A549 (cell line): ENCODE measurements around the gene RAB18. TPM values are rescaled to one million over a fixed set of nuclear protein-coding genes. Genes with fewer than 3 reads are reported as not detected.

Source experiments
- ATAC-seq, 2 experiments: fragments of 200-7000 bp in 1 of 2; fragments of >200 bp in 1 of 2; cut with Nextera tagmentation in 1 of 2; cut with Tn5 transposase in 1 of 2; 3 replicates each; pipeline versions ENCODE4 v1.8.0 to v1.9.1; 2018 to 2020; ENCODE audit warnings: mild to moderate bottlenecking in 1 of 2, moderate library complexity in 1 of 2
- CTCF ChIA-PET: fragments of 300-600 bp; sonication (Branson Sonifier 250); formaldehyde crosslinking; extraction: SDS; loops from one replicate; lab custom pipeline; 2021; ENCODE audit warnings: antibody characterized with exemption, inconsistent platforms; lab: Yijun Ruan, JAX
- POLR2A ChIA-PET: fragments of 350-600 bp; formaldehyde crosslinking; extraction: SDS; loops from one replicate; lab custom pipeline; 2021; ENCODE audit warnings: antibody characterized with exemption, inconsistent platforms; lab: Yijun Ruan, JAX
- DNase-seq, 2 experiments: peaks; one replicate each; pipeline versions ENCODE4 v3.0.0 to v3.0.0-alpha.2; 2011 to 2016; ENCODE audit warnings: low read depth in 1 of 2, low spot score in 1 of 2
- FAIRE-seq: peaks from 2 replicates; lab custom pipeline; 2011; peaks lifted over from hg19 to GRCh38; lab: Jason Lieb, UNC
- H3K27ac ChIP-seq, 2 experiments: fragments of >200 bp; sonication (Bioruptor Twin); formaldehyde crosslinking; 3 replicates each; pipeline ENCODE4 v1.5.1; 2016 to 2017
- H3K4me1 ChIP-seq: fragments of >200 bp; sonication (Bioruptor Twin); formaldehyde crosslinking; 3 replicates; pipeline ENCODE4 v1.6.1; 2016
- H3K4me2 ChIP-seq: fragments of >200 bp; sonication (Bioruptor Twin); formaldehyde crosslinking; 3 replicates; pipeline ENCODE4 v1.6.1; 2016
- H3K4me3 ChIP-seq: fragments of >200 bp; sonication (Bioruptor Twin); formaldehyde crosslinking; 3 replicates; pipeline ENCODE4 v1.5.1; 2016
- H3K9me3 ChIP-seq: fragments of >200 bp; sonication (Bioruptor Twin); formaldehyde crosslinking; 3 replicates; pipeline ENCODE4 v1.6.1; 2016
- CTCF ChIP-seq: fragments of >200 bp; sonication (Bioruptor Twin); formaldehyde crosslinking; IDR thresholded peaks from 3 replicates; pipeline ENCODE4 v1.5.1; 2016
- EHF ChIP-seq: fragments of 250-450 bp; sonication (Bioruptor Pico); IDR thresholded peaks from 2 replicates; pipeline ENCODE4 v1.5.0; 2020; ENCODE audit warnings: mild to moderate bottlenecking
- EP300 ChIP-seq, 2 experiments: fragments of >200 bp; sonication (Bioruptor Twin); formaldehyde crosslinking; IDR thresholded peaks; 2 replicates in 1 of 2; 3 replicates in 1 of 2; pipeline ENCODE4 v1.6.1; 2016 to 2017
- ESRRA ChIP-seq: fragments of 150-350 bp; IDR thresholded peaks from 2 replicates; pipeline ENCODE4 v1.6.1; 2014; ENCODE audit warnings: mild to moderate bottlenecking, low read length, borderline replicate concordance
- FOSB ChIP-seq: fragments of 250-450 bp; sonication (Bioruptor Pico); IDR thresholded peaks from 2 replicates; pipeline ENCODE4 v1.5.0; 2020; ENCODE audit warnings: mild to moderate bottlenecking, moderate library complexity
- FOXS1 ChIP-seq: fragments of 250-450 bp; sonication (Bioruptor Pico); IDR thresholded peaks from 2 replicates; pipeline ENCODE4 v1.5.0; 2020; ENCODE audit warnings: mild to moderate bottlenecking, moderate library complexity
- HOXB13 ChIP-seq: fragments of 250-450 bp; sonication (Bioruptor Pico); IDR thresholded peaks from 2 replicates; pipeline ENCODE4 v1.5.0; 2020; ENCODE audit warnings: low read depth, mild to moderate bottlenecking, moderate library complexity
- KDM5A ChIP-seq: fragments of 200-600 bp; sonication (generic); IDR thresholded peaks from 2 replicates; pipeline ENCODE4 v1.6.1; 2016; ENCODE audit warnings: antibody characterized with exemption, mild to moderate bottlenecking
- MAFK ChIP-seq: fragments of 450-650 bp; IDR thresholded peaks from 2 replicates; pipeline ENCODE4 v1.6.1; 2014; ENCODE audit not compliant: partially characterized antibody
- MAX ChIP-seq: IDR thresholded peaks from 2 replicates; pipeline ENCODE4 v1.6.1; 2012
- MYC ChIP-seq: IDR thresholded peaks from 2 replicates; pipeline ENCODE4 v1.6.1; 2012; ENCODE audit warnings: mild to moderate bottlenecking, inconsistent platforms, low read length, improper control_type of control experiment, borderline replicate concordance
- NPAS2 ChIP-seq: fragments of 250-450 bp; sonication (Bioruptor Pico); IDR thresholded peaks from 2 replicates; pipeline ENCODE4 v1.8.0; 2022; ENCODE audit warnings: mild to moderate bottlenecking, moderate library complexity, borderline replicate concordance
- RAD21 ChIP-seq, 2 experiments: fragments of >200 bp in 1 of 2; sonication (Bioruptor Twin) in 1 of 2; formaldehyde crosslinking in 1 of 2; IDR thresholded peaks in 1 of 2; conservative IDR thresholded peaks in 1 of 2; 2 replicates in 1 of 2; 3 replicates in 1 of 2; pipeline ENCODE4 v1.6.1; 2012 to 2018; ENCODE audit warnings: inconsistent platforms in 1 of 2
- RARB ChIP-seq: fragments of 250-450 bp; sonication (Bioruptor Pico); IDR thresholded peaks from 2 replicates; pipeline ENCODE4 v1.8.0; 2021; ENCODE audit warnings: mild to moderate bottlenecking, moderate library complexity
- RCOR1 ChIP-seq: fragments of 150-350 bp; IDR thresholded peaks from 2 replicates; pipeline ENCODE4 v1.6.1; 2014; ENCODE audit warnings: antibody characterized with exemption, low read length, low read depth
- RFX5 ChIP-seq: fragments of 450-650 bp; IDR thresholded peaks from 2 replicates; pipeline ENCODE4 v1.7.1; 2014; ENCODE audit warnings: antibody characterized with exemption, mild to moderate bottlenecking, moderate library complexity
- RNF2 ChIP-seq: fragments of 200-600 bp; sonication (generic); IDR thresholded peaks from 2 replicates; pipeline ENCODE4 v1.6.1; 2016; ENCODE audit warnings: low read depth, mild to moderate bottlenecking, antibody characterized with exemption, moderate library complexity, borderline replicate concordance
- SREBF2 ChIP-seq: fragments of 450-650 bp; IDR thresholded peaks from 2 replicates; pipeline ENCODE4 v1.6.1; 2014; ENCODE audit warnings: mild to moderate bottlenecking, moderate library complexity
- TFCP2L1 ChIP-seq: fragments of 250-450 bp; sonication (Bioruptor Pico); IDR thresholded peaks from 2 replicates; pipeline ENCODE4 v1.5.0; 2021; ENCODE audit warnings: mild to moderate bottlenecking
- USF2 ChIP-seq: fragments of 450-650 bp; IDR thresholded peaks from 2 replicates; pipeline ENCODE4 v1.6.1; 2014; ENCODE audit warnings: antibody characterized with exemption
- ZFP36 ChIP-seq: fragments of 450-650 bp; IDR thresholded peaks from 2 replicates; pipeline ENCODE4 v1.6.1; 2014; ENCODE audit warnings: borderline replicate concordance; ENCODE audit not compliant: partially characterized antibody
- ZNF302 ChIP-seq: fragments of 250-450 bp; sonication (Bioruptor Pico); IDR thresholded peaks from 2 replicates; pipeline ENCODE4 v1.9.0; 2021; ENCODE audit warnings: inconsistent platforms, mild to moderate bottlenecking, moderate library complexity
- ZSCAN20 ChIP-seq: fragments of 250-450 bp; sonication (Bioruptor Pico); IDR thresholded peaks from 2 replicates; pipeline ENCODE4 v1.8.0; 2022; ENCODE audit warnings: mild to moderate bottlenecking, moderate library complexity
- WGBS: methylation state at CpG from one replicate; pipeline ENCODE4 v1.1.6; 2017; ENCODE audit errors: missing lambda C conversion rate; 5-methylcytosine and 5-hydroxymethylcytosine counted together
- polyA plus RNA-seq, 4 experiments: library from polyadenylated mRNA; depleted of rRNA in 3 of 4; stranded (reverse); fragments of >200 nt; fragmentation: RNase III in 1 of 4; extraction: RNeasy Plus Mini Kit Qiagen cat#74134 plus additional on column Dnase treatment in 1 of 4; gene quantifications; 2 replicates in 3 of 4; 3 replicates in 1 of 4; pipeline ENCODE4 v1.2.3, GENCODE V29; 2011 to 2017
- TF ChIP-seq, protein P1 (sequence below): IDR thresholded peaks from 2 replicates; pipeline ENCODE4 v1.6.1; 2012; ENCODE audit warnings: low read depth, borderline replicate concordance

Gene RAB18
- polyA plus RNA-seq, 2 of the 4 experiments (the other 2 are of a cell fraction): 81.4 to 131 TPM

DNA sequence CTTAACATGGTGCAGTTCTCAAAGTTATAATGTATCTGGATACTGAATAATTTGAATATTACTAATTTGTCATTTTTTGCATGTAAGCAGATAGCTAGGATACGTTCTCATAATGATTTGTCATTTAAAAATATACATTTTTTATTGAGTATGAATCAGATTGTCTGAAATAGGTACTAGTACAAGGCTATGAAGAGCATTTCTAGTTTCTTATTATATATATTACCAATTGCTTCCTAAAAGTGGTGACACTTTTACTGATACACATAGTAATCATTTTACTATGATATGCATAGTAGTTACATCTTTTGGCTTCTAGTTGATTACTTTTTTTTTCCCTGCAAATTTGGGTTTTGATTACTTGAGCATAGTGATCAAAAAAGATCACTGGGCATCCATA lies 26.4 kb downstream of the RAB18 start (continued):
- TF ChIP-seq USF2 (no peak), EHF (CRISPR knock-in tag) (no peak)

GRCh38 chr10:27531336-27531847 lies 27.3 kb downstream of the RAB18 start:
- WGBS: 93% methylated on average over 3 of the region's 3 CpGs
- no peak overlapping the region for H3K4me2 ChIP-seq
- ATAC-seq: no peak
- no peaks in the 10 kb centered on the region for H3K9me3 ChIP-seq
- FAIRE-seq: no peak
- CTCF ChIA-PET: interaction anchor here (1.3 kb wide), 1 partner anchor 27 kb away, joined by 3 read pairs; no protein-coding TSS in a partner anchor
- no peak for DNase-seq
- peaks cover 22% of the 10 kb centered on the region for H3K4me1 ChIP-seq
- POLR2A ChIA-PET: no interaction called here
- no peak overlapping the region for H3K4me3 ChIP-seq
- TF ChIP-seq, protein P1, sequence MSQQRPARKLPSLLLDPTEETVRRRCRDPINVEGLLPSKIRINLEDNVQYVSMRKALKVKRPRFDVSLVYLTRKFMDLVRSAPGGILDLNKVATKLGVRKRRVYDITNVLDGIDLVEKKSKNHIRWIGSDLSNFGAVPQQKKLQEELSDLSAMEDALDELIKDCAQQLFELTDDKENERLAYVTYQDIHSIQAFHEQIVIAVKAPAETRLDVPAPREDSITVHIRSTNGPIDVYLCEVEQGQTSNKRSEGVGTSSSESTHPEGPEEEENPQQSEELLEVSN: no peak
- TF ChIP-seq RFX5 (no peak), FOSB (CRISPR knock-in tag) (no peak), SREBF2 (no peak), ZNF302 (no peak), MYC (no peak), TFCP2L1 (CRISPR knock-in tag) (no peak), ZSCAN20 (CRISPR knock-in tag) (no peak), RARB (CRISPR knock-in tag) (no peak), MAX (no peak), RCOR1 (no peak), NPAS2 (no peak), RAD21 (conservative IDR thresholded peaks at IDR 0.05 in 1 of 2, IDR thresholded peaks at IDR 0.05 in 1 of 2) (no peak), EHF (CRISPR knock-in tag) (no peak), ZFP36 (no peak), EP300 (IDR thresholded peaks at IDR 0.05) (no peak), MAFK (no peak), HOXB13 (CRISPR knock-in tag) (no peak), RNF2 (no peak), KDM5A (no peak)
- no peak overlapping the region; a peak in 1 of 6 replicates for H3K27ac ChIP-seq

- DNase-seq (no peak), FAIRE-seq (no peak), ATAC-seq (no peak)
- ChIA-PET POLR2A (no interaction called here), CTCF (no interaction called here)
- no peaks in the 10 kb centered on the region for H3K9me3 ChIP-seq
- no peak overlapping the region for H3K4me2 ChIP-seq
- no peak overlapping the region for H3K4me3 ChIP-seq
- WGBS: 93% methylated on average over 2 of the region's 2 CpGs
- TF ChIP-seq ESRRA (no peak), CTCF (no peak), FOXS1 (CRISPR knock-in tag) (no peak), USF2 (no peak), RNF2 (no peak), HOXB13 (CRISPR knock-in tag) (no peak)
- TF ChIP-seq, protein P1: no peak
- peaks cover 14% of the 10 kb centered on the region for H3K4me1 ChIP-seq
- no peak overlapping the region for H3K27ac ChIP-seq
These were observed 30.1 kb downstream of the RAB18 start for GRCh38 chr10:27534161-27534700.
